Endothelial cell of umbilical vein (primary cell): ENCODE results near the gene DEGS2.

Source experiments
- CTCF ChIP-seq, 2 donors: IDR thresholded peaks; 1 replicate in 1 of 2; 2 replicates in 1 of 2; pipeline ENCODE4 v1.5.1; 2011; ENCODE audit warnings: low read length in 2 of 2, mild to moderate bottlenecking in 2 of 2, moderate library complexity in 2 of 2, control low read depth in 1 of 2, inconsistent platforms in 1 of 2, low read depth in 1 of 2; ENCODE audit not compliant: insufficient read depth in 1 of 2; ENCODE audit errors: extremely low read depth in 1 of 2
- MAX ChIP-seq: IDR thresholded peaks from 2 replicates; pipeline ENCODE4 v1.6.1; 2011; ENCODE audit not compliant: insufficient read depth, insufficient read length
- POLR2A ChIP-seq: IDR thresholded peaks from 2 replicates; pipeline ENCODE4 v1.6.1; 2012; ENCODE audit warnings: low read depth, mild to moderate bottlenecking, control low read depth, low read length

GRCh38 chr14:100143523-100143922, 15.9 kb downstream of the DEGS2 start:
- no peak for TF ChIP-seq CTCF (IDR thresholded peaks at IDR 0.05; ENCODE audit: extremely low read depth in 1 of 2, insufficient read depth in 1 of 2, low read depth in 1 of 2, low read length in 2 of 2)
- TF ChIP-seq POLR2A: no peak
- no peak for TF ChIP-seq MAX
